CD8-positive, alpha-beta memory T cell (primary cell): ENCODE measurements around the gene IFT22. TPM values are rescaled to one million over a fixed set of nuclear protein-coding genes. Genes with fewer than 3 reads are reported as not detected.

Experiments used
- CTCF ChIA-PET: fragments of 350-600 bp; sonication (Branson Sonifier 250); formaldehyde crosslinking; loops from one replicate; lab custom pipeline; 2021; ENCODE audit warnings: antibody characterized with exemption; lab: Charles Lee
- POLR2A ChIA-PET: fragments of 350-600 bp; sonication (Branson Sonifier 250); formaldehyde crosslinking; loops from one replicate; lab custom pipeline; 2021; ENCODE audit warnings: antibody characterized with exemption; lab: Charles Lee
- DNase-seq, 5 donors: peaks; one replicate each; pipeline versions ENCODE4 v3.0.0 to v3.0.0-alpha.2; 2020 to 2022; ENCODE audit warnings: mixed read lengths in 1 of 5
- H3K27ac ChIP-seq: one replicate; pipeline ENCODE4 v1.7.0; 2013; ENCODE audit warnings: low read depth, mild to moderate bottlenecking, low read length, moderate library complexity
- H3K27me3 ChIP-seq: 2 replicates; pipeline ENCODE4 v1.7.0; 2013; ENCODE audit warnings: low read length, mild to moderate bottlenecking; ENCODE audit not compliant: insufficient read depth, poor library complexity, severe bottlenecking
- H3K36me3 ChIP-seq: 2 replicates; pipeline ENCODE4 v1.7.0; 2013; ENCODE audit warnings: mild to moderate bottlenecking, low read length, moderate library complexity; ENCODE audit not compliant: insufficient read depth
- H3K4me1 ChIP-seq: 2 replicates; pipeline ENCODE4 v1.7.0; 2013; ENCODE audit warnings: mild to moderate bottlenecking, low read length, moderate library complexity; ENCODE audit not compliant: insufficient read depth
- H3K4me3 ChIP-seq: 2 replicates; pipeline ENCODE4 v1.7.0; 2013; ENCODE audit warnings: mild to moderate bottlenecking, low read length
- H3K9me3 ChIP-seq: 2 replicates; pipeline ENCODE4 v1.7.0; 2013; ENCODE audit warnings: mild to moderate bottlenecking, low read length
- H3K27ac Mint-ChIP-seq, 8 donors: one replicate each; pipeline ENCODE4 v1.8.0; 2020 to 2021; ENCODE audit warnings: mixed read lengths in 8 of 8, mild to moderate bottlenecking in 6 of 8, inconsistent platforms in 3 of 8, moderate library complexity in 3 of 8
- H3K27me3 Mint-ChIP-seq, 2 donors: one replicate each; pipeline ENCODE4 v1.8.0; 2020 to 2021; ENCODE audit warnings: mixed read lengths in 2 of 2, mild to moderate bottlenecking in 1 of 2, moderate library complexity in 1 of 2
- H3K36me3 Mint-ChIP-seq, 3 donors: one replicate each; pipeline ENCODE4 v1.8.0; 2020 to 2021; ENCODE audit warnings: mixed read lengths in 3 of 3, inconsistent platforms in 1 of 3, mild to moderate bottlenecking in 1 of 3
- H3K4me1 Mint-ChIP-seq, 3 donors: one replicate each; pipeline ENCODE4 v1.8.0; 2020 to 2021; ENCODE audit warnings: mixed read lengths in 3 of 3, inconsistent platforms in 1 of 3, mild to moderate bottlenecking in 1 of 3
- H3K4me3 Mint-ChIP-seq, 7 donors: one replicate each; pipeline ENCODE4 v1.8.0; 2020 to 2021; ENCODE audit warnings: mixed read lengths in 7 of 7, mild to moderate bottlenecking in 6 of 7, moderate library complexity in 4 of 7, inconsistent platforms in 2 of 7
- H3K9me3 Mint-ChIP-seq, 5 donors: one replicate each; pipeline ENCODE4 v1.8.0; 2020 to 2022; ENCODE audit warnings: mixed read lengths in 5 of 5, mild to moderate bottlenecking in 3 of 5, moderate library complexity in 2 of 5, inconsistent platforms in 1 of 5
- polyA plus RNA-seq: library from polyadenylated mRNA; unstranded; fragments of 300-500 nt; fragmentation: Illumina TruSeq; gene quantifications from one replicate; pipeline ENCODE4 v1.2.3, GENCODE V29; 2021
- total RNA-seq, 2 experiments: library from RNA; stranded (reverse); gene quantifications; one replicate each; pipeline ENCODE4 v1.2.3, GENCODE V29; 2021

IFT22 gene
- total and polyA plus RNA-seq, 3 experiments from 2014 or later = 7.9 to 13.4 (median 13.3) TPM

GRCh38 chr7:101306307-101306706, 15.3 kb downstream of the IFT22 start:
- CTCF ChIA-PET = interaction anchor here (2.5 kb wide), 1 partner anchor 16 kb away, joined by 11 read pairs; no protein-coding TSS in a partner anchor
- Mint-ChIP-seq H3K27me3 (peaks cover 50 to 59% of the 10 kb centered on the region in 2 donors), H3K4me3 (peak overlapping the region in 1 of 7 donors; percentile 26), H3K4me1 (peaks cover 5 to 7% (median 5%) of the 10 kb centered on the region in 3 donors), H3K36me3 (peaks cover 0 to 11% (median 5%) of the 10 kb centered on the region in 3 donors), H3K9me3 (peaks cover 6 to 35% (median 25%) of the 10 kb centered on the region in 5 donors), H3K27ac (no peak overlapping the region)
- H3K4me1 ChIP-seq = no peaks in the 10 kb centered on the region
- H3K27ac ChIP-seq = no peak overlapping the region
- POLR2A ChIA-PET = no interaction called here
- H3K4me3 ChIP-seq = no peak overlapping the region
- H3K27me3 ChIP-seq = peaks cover 9% of the 10 kb centered on the region
- peaks cover 5% of the 10 kb centered on the region for H3K9me3 ChIP-seq
- DNase-seq = no peak
- H3K36me3 ChIP-seq = no peaks in the 10 kb centered on the region

- H3K4me3 Mint-ChIP-seq = no peak overlapping the region
- POLR2A ChIA-PET = no interaction called here
- H3K4me1 ChIP-seq = no peaks in the 10 kb centered on the region
- H3K27ac ChIP-seq = no peak overlapping the region
- peaks cover 22% of the 10 kb centered on the region for H3K27me3 ChIP-seq
- CTCF ChIA-PET = interaction anchor here (1.9 kb wide), 1 partner anchor 12 kb away, joined by 5 read pairs; no protein-coding TSS in a partner anchor
- peaks cover 61 to 65% of the 10 kb centered on the region in 2 donors for H3K27me3 Mint-ChIP-seq
- peaks cover 3 to 4% (median 4%) of the 10 kb centered on the region in 3 donors for H3K36me3 Mint-ChIP-seq
- peaks cover 3 to 12% (median 6%) of the 10 kb centered on the region in 3 donors for H3K4me1 Mint-ChIP-seq
- no peak overlapping the region for H3K4me3 ChIP-seq
- no peak for DNase-seq
- peaks cover 9% of the 10 kb centered on the region for H3K9me3 ChIP-seq
- H3K9me3 Mint-ChIP-seq = peaks cover 9 to 32% (median 27%) of the 10 kb centered on the region in 5 donors
- no peak overlapping the region for H3K27ac Mint-ChIP-seq
- H3K36me3 ChIP-seq = no peaks in the 10 kb centered on the region
These were observed 18.4 kb downstream of the IFT22 start for GRCh38 chr7:101303102-101303701.

- Mint-ChIP-seq H3K4me1 (peaks cover 0 to 9% (median 4%) of the 10 kb centered on the region in 3 donors), H3K27me3 (peaks cover 61 to 65% of the 10 kb centered on the region in 2 donors), H3K9me3 (peaks cover 9 to 32% (median 27%) of the 10 kb centered on the region in 5 donors), H3K36me3 (peaks cover 3 to 5% (median 4%) of the 10 kb centered on the region in 3 donors), H3K4me3 (peak overlapping the region in 1 of 7 donors; percentile 21), H3K27ac (no peak overlapping the region)
- Histone ChIP-seq H3K4me3 (no peak overlapping the region), H3K36me3 (no peaks in the 10 kb centered on the region), H3K27me3 (peaks cover 25% of the 10 kb centered on the region), H3K27ac (no peak overlapping the region), H3K4me1 (no peaks in the 10 kb centered on the region), H3K9me3 (peaks cover 9% of the 10 kb centered on the region)
- DNase-seq = no peak
- ChIA-PET CTCF (interaction anchor here (1.9 kb wide), 1 partner anchor 12 kb away, joined by 5 read pairs; no protein-coding TSS in a partner anchor), POLR2A (no interaction called here)
These were observed 18.9 kb downstream of the IFT22 start for GRCh38 chr7:101302641-101303101.

GRCh38 chr7:101300465-101301376, 20.9 kb downstream of the IFT22 start:
- Histone ChIP-seq H3K27ac (no peak overlapping the region), H3K4me3 (no peak overlapping the region), H3K27me3 (peaks cover 25% of the 10 kb centered on the region), H3K9me3 (peaks cover 9% of the 10 kb centered on the region), H3K4me1 (no peaks in the 10 kb centered on the region), H3K36me3 (no peaks in the 10 kb centered on the region)
- H3K4me3 Mint-ChIP-seq = peak overlapping the region in 2 of 7 donors; percentile 2 to 12
- POLR2A ChIA-PET = no interaction called here
- H3K27ac Mint-ChIP-seq = peak overlapping the region in 1 of 8 donors; percentile 34
- no peak for DNase-seq
- H3K9me3 Mint-ChIP-seq = peaks cover 9 to 32% (median 27%) of the 10 kb centered on the region in 5 donors
- H3K36me3 Mint-ChIP-seq = peaks cover 3 to 5% (median 4%) of the 10 kb centered on the region in 3 donors
- H3K4me1 Mint-ChIP-seq = peaks cover 0 to 9% (median 4%) of the 10 kb centered on the region in 3 donors
- H3K27me3 Mint-ChIP-seq = peaks cover 58 to 68% of the 10 kb centered on the region in 2 donors
- CTCF ChIA-PET = interaction anchor here (1.0 to 2.3 kb wide), 4 partner anchors 10 to 157 kb away, joined by 3 to 6 read pairs (median 4); no protein-coding TSS in a partner anchor

GRCh38 chr7:101299511-101300464, 21.8 kb downstream of the IFT22 start:
- Histone ChIP-seq H3K4me1 (no peaks in the 10 kb centered on the region), H3K4me3 (no peak overlapping the region), H3K27ac (no peak overlapping the region), H3K9me3 (peaks cover 9% of the 10 kb centered on the region), H3K27me3 (peaks cover 25% of the 10 kb centered on the region), H3K36me3 (no peaks in the 10 kb centered on the region)
- H3K27ac Mint-ChIP-seq = peak overlapping the region in 2 of 8 donors; percentile 24 to 61
- DNase-seq = no peak
- H3K27me3 Mint-ChIP-seq = peaks cover 60 to 68% of the 10 kb centered on the region in 2 donors
- peaks cover 9 to 32% (median 27%) of the 10 kb centered on the region in 5 donors for H3K9me3 Mint-ChIP-seq
- H3K36me3 Mint-ChIP-seq = peaks cover 3 to 5% (median 4%) of the 10 kb centered on the region in 3 donors
- peak overlapping the region in 3 of 7 donors; percentile 20 to 29 (median 24) for H3K4me3 Mint-ChIP-seq
- ChIA-PET POLR2A (no interaction called here), CTCF (interaction anchor here (2.3 kb wide), 1 partner anchor 9 kb away, joined by 6 read pairs; no protein-coding TSS in a partner anchor)
- H3K4me1 Mint-ChIP-seq = peaks cover 0 to 9% (median 4%) of the 10 kb centered on the region in 3 donors

DNA sequence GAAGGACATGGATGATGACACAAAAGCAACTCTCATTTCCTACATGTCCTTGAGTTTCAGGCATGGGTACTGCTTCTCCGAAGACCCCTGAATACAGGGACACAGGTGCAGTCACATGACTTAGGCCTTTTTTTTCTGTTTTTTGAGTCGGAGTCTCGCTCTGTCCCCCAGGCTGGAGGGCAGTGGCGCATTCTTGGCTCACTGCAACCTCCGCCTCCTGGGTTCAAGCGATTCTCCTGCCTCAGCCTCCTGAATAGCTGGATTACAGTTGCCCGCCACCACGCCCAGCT, 26.8 kb downstream of the IFT22 start:
- CTCF ChIA-PET = no interaction called here

More for the DNA sequence above, 26.8 kb downstream of the IFT22 start:
- H3K4me3 Mint-ChIP-seq = no peak overlapping the region
- no peak overlapping the region for H3K27ac ChIP-seq
- no peak overlapping the region for H3K4me3 ChIP-seq
- POLR2A ChIA-PET = no interaction called here
- peaks cover 15% of the 10 kb centered on the region for H3K27me3 ChIP-seq
- H3K4me1 Mint-ChIP-seq = peaks cover 9 to 15% (median 9%) of the 10 kb centered on the region in 3 donors
- peaks cover 0 to 4% (median 0%) of the 10 kb centered on the region in 5 donors for H3K9me3 Mint-ChIP-seq
- H3K36me3 Mint-ChIP-seq = peaks cover 0 to 2% (median 0%) of the 10 kb centered on the region in 3 donors
- H3K36me3 ChIP-seq = no peaks in the 10 kb centered on the region
- H3K4me1 ChIP-seq = no peaks in the 10 kb centered on the region
- no peak for DNase-seq
- H3K9me3 ChIP-seq = no peaks in the 10 kb centered on the region
- peaks cover 46 to 56% of the 10 kb centered on the region in 2 donors for H3K27me3 Mint-ChIP-seq
- no peak overlapping the region for H3K27ac Mint-ChIP-seq
